Measurements from ENCODE around the gene ZBTB12. TPM values are rescaled to one million over a fixed set of nuclear protein-coding genes. Genes with fewer than 3 reads are reported as not detected.
"Not testable (repeated sequence)": the region's sequence is repeated elsewhere in the genome, so short reads cannot be mapped to it uniquely, and the experiment has no call there.

The ZBTB12 gene
- total RNA-seq, 1 donor from 2014 or later: 37.1 TPM

GRCh38 chr6:31861919-31862343 lies 40.0 kb downstream of the ZBTB12 start:
- Mint-ChIP-seq H3K27ac (peak overlapping the region; percentile 100), H3K4me3 (peak overlapping the region; percentile 97), H3K27me3 (ENCODE audit: low read depth) (no peaks in the 10 kb centered on the region), H3K4me1 (peaks cover 20% of the 10 kb centered on the region), H3K9me3 (no peaks in the 10 kb centered on the region), H3K36me3 (peaks cover 8% of the 10 kb centered on the region)
- no peak for TF ChIP-seq CTCF (IDR thresholded peaks at IDR 0.05; ENCODE audit: unreplicated experiment)
- DNase-seq (ENCODE audit: low spot score in 2 of 2, unreplicated experiment in 2 of 2): no peak

- Mint-ChIP-seq H3K27ac (no peak overlapping the region), H3K4me1 (peaks cover 20% of the 10 kb centered on the region), H3K4me3 (peak overlapping the region; percentile 97), H3K9me3 (no peaks in the 10 kb centered on the region), H3K36me3 (peaks cover 8% of the 10 kb centered on the region), H3K27me3 (ENCODE audit: low read depth) (no peaks in the 10 kb centered on the region)
- DNase-seq (ENCODE audit: low spot score in 2 of 2, unreplicated experiment in 2 of 2): no peak
- TF ChIP-seq CTCF (IDR thresholded peaks at IDR 0.05; ENCODE audit: unreplicated experiment): no peak
These were observed 40.7 kb downstream of the ZBTB12 start for GRCh38 chr6:31861150-31861549.

- TF ChIP-seq CTCF (IDR thresholded peaks at IDR 0.05; ENCODE audit: unreplicated experiment): no peak
- Mint-ChIP-seq H3K4me1 (peaks cover 20% of the 10 kb centered on the region), H3K27me3 (ENCODE audit: low read depth) (no peaks in the 10 kb centered on the region), H3K4me3 (no peak overlapping the region), H3K27ac (no peak overlapping the region), H3K36me3 (peaks cover 12% of the 10 kb centered on the region), H3K9me3 (no peaks in the 10 kb centered on the region)
- no peak for DNase-seq (ENCODE audit: low spot score in 2 of 2, unreplicated experiment in 2 of 2)
These were observed 41.5 kb downstream of the ZBTB12 start for GRCh38 chr6:31860349-31860748.

GRCh38 chr6:31859923-31860322 lies 42.0 kb downstream of the ZBTB12 start:
- H3K9me3 Mint-ChIP-seq: no peaks in the 10 kb centered on the region
- DNase-seq (ENCODE audit: low spot score in 2 of 2, unreplicated experiment in 2 of 2): no peak
- H3K27ac Mint-ChIP-seq: peak overlapping the region; percentile 50
- H3K4me1 Mint-ChIP-seq: peaks cover 16% of the 10 kb centered on the region
- H3K36me3 Mint-ChIP-seq: peaks cover 15% of the 10 kb centered on the region
- peak overlapping the region; percentile 14 for H3K4me3 Mint-ChIP-seq
- TF ChIP-seq CTCF (IDR thresholded peaks at IDR 0.05; ENCODE audit: unreplicated experiment): no peak
- no peaks in the 10 kb centered on the region for H3K27me3 Mint-ChIP-seq (ENCODE audit: low read depth)

- peaks cover 11% of the 10 kb centered on the region for H3K4me1 Mint-ChIP-seq
- no peaks in the 10 kb centered on the region for H3K27me3 Mint-ChIP-seq (ENCODE audit: low read depth)
- TF ChIP-seq CTCF (IDR thresholded peaks at IDR 0.05; ENCODE audit: unreplicated experiment): no peak
- no peak overlapping the region for H3K4me3 Mint-ChIP-seq
- peaks cover 15% of the 10 kb centered on the region for H3K36me3 Mint-ChIP-seq
- no peaks in the 10 kb centered on the region for H3K9me3 Mint-ChIP-seq
- no peak overlapping the region for H3K27ac Mint-ChIP-seq
- no peak for DNase-seq (ENCODE audit: low spot score in 2 of 2, unreplicated experiment in 2 of 2)
These were observed 43.2 kb downstream of the ZBTB12 start for GRCh38 chr6:31858707-31859106.

GRCh38 chr6:31857774-31858173 lies 44.1 kb downstream of the ZBTB12 start:
- H3K27me3 Mint-ChIP-seq (ENCODE audit: low read depth); H3K27ac Mint-ChIP-seq; H3K4me3 Mint-ChIP-seq; DNase-seq (ENCODE audit: low spot score in 2 of 2, unreplicated experiment in 2 of 2); H3K9me3 Mint-ChIP-seq: not testable (repeated sequence)
- Mint-ChIP-seq H3K36me3 (peaks cover 17% of the 10 kb centered on the region), H3K4me1 (peaks cover 11% of the 10 kb centered on the region)

- not testable (repeated sequence) for DNase-seq (ENCODE audit: low spot score in 2 of 2, unreplicated experiment in 2 of 2); H3K4me3 Mint-ChIP-seq; H3K27me3 Mint-ChIP-seq (ENCODE audit: low read depth); H3K4me1 Mint-ChIP-seq; H3K9me3 Mint-ChIP-seq; H3K27ac Mint-ChIP-seq
- H3K36me3 Mint-ChIP-seq: peaks cover 10% of the 10 kb centered on the region
These were observed 49.7 kb downstream of the ZBTB12 start for GRCh38 chr6:31851980-31852718.

Data from mesothelial cell of epicardium (in vitro differentiated cells).